Muscle layer of duodenum (tissue), 2 donors: Measurements from ENCODE around the gene SMG7.

Source experiments
- H3K27ac ChIP-seq: one replicate; pipeline ENCODE4 v1.7.0; 2013; ENCODE audit warnings: mild to moderate bottlenecking, low read length
- H3K27me3 ChIP-seq: one replicate; pipeline ENCODE4 v1.7.0; 2013; ENCODE audit warnings: low read depth, mild to moderate bottlenecking, control low read depth, low read length
- H3K36me3 ChIP-seq, 2 donors: one replicate each; pipeline ENCODE4 v1.7.0; 2013; ENCODE audit warnings: low read length in 2 of 2, control low read depth in 1 of 2, mild to moderate bottlenecking in 1 of 2; ENCODE audit not compliant: insufficient read depth in 2 of 2, control insufficient read depth in 1 of 2
- H3K4me1 ChIP-seq, 2 donors: one replicate each; pipeline ENCODE4 v1.7.0; 2013; ENCODE audit warnings: low read length in 2 of 2, mild to moderate bottlenecking in 2 of 2, control low read depth in 1 of 2, moderate library complexity in 1 of 2; ENCODE audit not compliant: insufficient read depth in 2 of 2, control insufficient read depth in 1 of 2
- H3K4me3 ChIP-seq, 2 donors: one replicate each; pipeline ENCODE4 v1.7.0; 2013; ENCODE audit warnings: low read length in 2 of 2, low read depth in 1 of 2, mild to moderate bottlenecking in 1 of 2
- H3K9me3 ChIP-seq, 2 donors: one replicate each; pipeline ENCODE4 v1.7.0; 2013; ENCODE audit warnings: low read length in 2 of 2, control low read depth in 1 of 2, mild to moderate bottlenecking in 1 of 2; ENCODE audit not compliant: control insufficient read depth in 1 of 2
- donor health status: healthy.

Gene SMG7

GRCh38 chr1:183550915-183551314 is 78.6 kb downstream of the SMG7 start:
- peaks cover 66 to 81% of the 10 kb centered on the region in 2 donors for H3K36me3 ChIP-seq

GRCh38 chr1:183551924-183552323 is 79.6 kb downstream of the SMG7 start:
- peaks cover 0 to 3% of the 10 kb centered on the region in 2 donors for H3K4me1 ChIP-seq
- no peak overlapping the region for H3K4me3 ChIP-seq
- no peaks in the 10 kb centered on the region for H3K27me3 ChIP-seq
- H3K27ac ChIP-seq: no peak overlapping the region
- H3K36me3 ChIP-seq: peaks cover 56 to 74% of the 10 kb centered on the region in 2 donors
- H3K9me3 ChIP-seq: no peaks in the 10 kb centered on the region

More at GRCh38 chr1:183550915-183551314, 78.6 kb downstream of the SMG7 start:
- no peak overlapping the region for H3K27ac ChIP-seq
- H3K4me1 ChIP-seq: peaks cover 0 to 8% of the 10 kb centered on the region in 2 donors
- no peak overlapping the region for H3K4me3 ChIP-seq
- no peaks in the 10 kb centered on the region for H3K27me3 ChIP-seq
- H3K9me3 ChIP-seq: no peaks in the 10 kb centered on the region

- no peaks in the 10 kb centered on the region for H3K4me1 ChIP-seq
- no peak overlapping the region for H3K4me3 ChIP-seq
- no peaks in the 10 kb centered on the region for H3K9me3 ChIP-seq
- no peak overlapping the region for H3K27ac ChIP-seq
- H3K27me3 ChIP-seq: no peaks in the 10 kb centered on the region
- peaks cover 51 to 69% of the 10 kb centered on the region in 2 donors for H3K36me3 ChIP-seq
Observed at GRCh38 chr1:183552441-183552840, 80.1 kb downstream of the SMG7 start.

GRCh38 chr1:183552891-183553290 is 80.6 kb downstream of the SMG7 start:
- Histone ChIP-seq H3K27ac (no peak overlapping the region), H3K36me3 (peaks cover 49 to 67% of the 10 kb centered on the region in 2 donors), H3K27me3 (no peaks in the 10 kb centered on the region), H3K9me3 (no peaks in the 10 kb centered on the region), H3K4me3 (no peak overlapping the region), H3K4me1 (no peaks in the 10 kb centered on the region)

GRCh38 chr1:183553331-183553730 is 81.0 kb downstream of the SMG7 start:
- Histone ChIP-seq H3K4me3 (no peak overlapping the region), H3K9me3 (no peaks in the 10 kb centered on the region), H3K4me1 (no peaks in the 10 kb centered on the region), H3K36me3 (peaks cover 46 to 63% of the 10 kb centered on the region in 2 donors), H3K27me3 (no peaks in the 10 kb centered on the region), H3K27ac (no peak overlapping the region)

- Histone ChIP-seq H3K36me3 (peaks cover 46 to 59% of the 10 kb centered on the region in 2 donors), H3K4me1 (no peaks in the 10 kb centered on the region), H3K9me3 (no peaks in the 10 kb centered on the region), H3K27me3 (no peaks in the 10 kb centered on the region), H3K27ac (no peak overlapping the region), H3K4me3 (no peak overlapping the region)
Observed at GRCh38 chr1:183553764-183554163, 81.5 kb downstream of the SMG7 start.

GRCh38 chr1:183554577-183554976 is 82.3 kb downstream of the SMG7 start:
- peaks cover 41 to 51% of the 10 kb centered on the region in 2 donors for H3K36me3 ChIP-seq

GRCh38 chr1:183559061-183559460 is 86.8 kb downstream of the SMG7 start:
- peaks cover 0 to 14% of the 10 kb centered on the region in 2 donors for H3K36me3 ChIP-seq
- no peak overlapping the region for H3K4me3 ChIP-seq
- no peak overlapping the region for H3K27ac ChIP-seq
- no peaks in the 10 kb centered on the region for H3K9me3 ChIP-seq
- no peaks in the 10 kb centered on the region for H3K4me1 ChIP-seq
- no peaks in the 10 kb centered on the region for H3K27me3 ChIP-seq

More at GRCh38 chr1:183554577-183554976, 82.3 kb downstream of the SMG7 start:
- Histone ChIP-seq H3K27ac (no peak overlapping the region), H3K4me1 (no peaks in the 10 kb centered on the region), H3K9me3 (no peaks in the 10 kb centered on the region), H3K4me3 (no peak overlapping the region), H3K27me3 (no peaks in the 10 kb centered on the region)

GRCh38 chr1:183562701-183563100 is 90.4 kb downstream of the SMG7 start:
- no peaks in the 10 kb centered on the region for H3K27me3 ChIP-seq
- no peaks in the 10 kb centered on the region for H3K36me3 ChIP-seq
- peaks cover 0 to 7% of the 10 kb centered on the region in 2 donors for H3K4me1 ChIP-seq
- H3K27ac ChIP-seq: no peak overlapping the region
- H3K4me3 ChIP-seq: no peak overlapping the region
- no peaks in the 10 kb centered on the region for H3K9me3 ChIP-seq

- Histone ChIP-seq H3K4me3 (no peak overlapping the region), H3K4me1 (peaks cover 0 to 7% of the 10 kb centered on the region in 2 donors), H3K36me3 (no peaks in the 10 kb centered on the region), H3K27ac (no peak overlapping the region), H3K9me3 (no peaks in the 10 kb centered on the region), H3K27me3 (no peaks in the 10 kb centered on the region)
Observed at GRCh38 chr1:183565261-183565660, 93.0 kb downstream of the SMG7 start.

- no peaks in the 10 kb centered on the region for H3K9me3 ChIP-seq
- no peaks in the 10 kb centered on the region for H3K36me3 ChIP-seq
- H3K4me1 ChIP-seq: peaks cover 0 to 7% of the 10 kb centered on the region in 2 donors
- H3K4me3 ChIP-seq: no peak overlapping the region
- no peaks in the 10 kb centered on the region for H3K27me3 ChIP-seq
- H3K27ac ChIP-seq: no peak overlapping the region
Observed at GRCh38 chr1:183566026-183566425, 93.7 kb downstream of the SMG7 start.

- no peaks in the 10 kb centered on the region for H3K9me3 ChIP-seq
- H3K27ac ChIP-seq: no peak overlapping the region
- H3K36me3 ChIP-seq: no peaks in the 10 kb centered on the region
Observed at GRCh38 chr1:183567584-183567983, 95.3 kb downstream of the SMG7 start.

More at GRCh38 chr1:183567584-183567983, 95.3 kb downstream of the SMG7 start:
- H3K27me3 ChIP-seq: no peaks in the 10 kb centered on the region
- peaks cover 0 to 7% of the 10 kb centered on the region in 2 donors for H3K4me1 ChIP-seq
- H3K4me3 ChIP-seq: no peak overlapping the region
